ENCODE measurements around the gene ABHD17A.

ABHD17A gene

DNA sequence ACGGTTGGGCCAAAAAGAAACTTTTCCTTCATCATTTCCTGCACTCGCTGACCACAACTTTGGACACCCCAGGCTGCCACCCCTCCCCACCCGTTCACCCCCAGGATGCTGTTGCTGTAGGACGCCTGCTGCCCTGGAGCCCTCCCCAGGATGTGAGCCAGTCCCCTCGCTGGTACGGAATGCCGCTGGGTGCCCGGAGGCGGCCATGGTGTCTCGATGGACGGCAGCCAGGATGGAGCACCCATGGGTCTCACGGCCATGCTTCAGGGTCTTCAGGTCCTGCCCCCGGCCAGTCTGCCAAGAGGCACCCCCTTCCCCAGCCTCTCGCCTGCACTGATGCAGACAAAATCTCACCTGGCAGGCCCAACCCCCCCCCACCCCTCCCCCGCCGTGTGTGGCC is 40.2 kb upstream of the ABHD17A start:
- H3K36me3 ChIP-seq (ENCODE audit: control insufficient read depth in 4 of 4, insufficient read depth in 4 of 4, low read length in 3 of 4): peaks cover 0 to 42% (median 24%) of the 10 kb centered on the region in 4 experiments

DNA sequence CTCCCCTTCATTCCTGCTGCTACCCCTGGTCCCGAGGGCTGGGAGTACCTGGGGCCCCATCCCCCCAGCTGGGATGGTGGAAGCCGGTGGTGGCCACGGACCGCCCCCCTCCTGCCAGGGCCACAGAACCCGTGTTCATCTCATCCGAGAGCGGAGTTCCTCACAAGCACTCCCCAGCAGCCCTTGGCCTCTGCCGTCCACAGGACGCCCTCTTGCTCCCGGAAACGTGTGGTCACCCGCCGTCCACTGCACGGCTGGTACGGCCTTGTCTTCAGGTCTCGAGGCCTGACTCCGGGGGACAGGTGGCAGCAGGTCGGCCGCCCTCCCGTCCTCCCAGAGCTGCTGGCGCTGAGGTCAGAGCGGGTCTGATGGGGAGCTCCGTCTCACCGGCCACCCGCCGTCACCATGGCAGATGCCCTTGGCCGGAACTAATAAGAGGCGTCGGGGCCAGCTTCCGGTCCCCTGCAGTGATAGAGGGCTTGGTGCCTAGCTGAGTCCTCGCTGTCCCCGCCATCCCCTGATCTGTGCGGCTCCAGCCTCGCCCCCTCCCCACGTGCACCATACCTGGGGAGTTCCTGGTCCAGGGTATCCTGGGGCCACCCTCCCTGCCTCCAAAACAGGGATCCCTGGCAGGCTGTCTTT is 39.1 kb upstream of the ABHD17A start:
- H3K9me3 ChIP-seq (ENCODE audit: control extremely low read depth in 1 of 5, control insufficient read depth in 4 of 5, insufficient read depth in 2 of 5, low read depth in 1 of 5, low read length in 4 of 5): no peaks in the 10 kb centered on the region
- no peaks in the 10 kb centered on the region for H3K27me3 ChIP-seq (replicated peaks in 2 of 5; ENCODE audit: control insufficient read depth in 4 of 5, insufficient read depth in 5 of 5, low read length in 4 of 5)
- ChIA-PET CTCF (interaction anchor here (1.0 to 1.3 kb wide), 5 partner anchors 21 to 156 kb away, joined by 3 to 4 read pairs (median 3); no protein-coding TSS in a partner anchor), POLR2A (no interaction called here)
- H3K4me1 ChIP-seq (ENCODE audit: control extremely low read depth in 1 of 4, control insufficient read depth in 4 of 4, insufficient read depth in 4 of 4, low read length in 3 of 4): peaks cover 0 to 5% (median 4%) of the 10 kb centered on the region in 4 experiments
- peaks cover 0 to 50% (median 28%) of the 10 kb centered on the region in 4 experiments for H3K36me3 ChIP-seq (ENCODE audit: control insufficient read depth in 4 of 4, insufficient read depth in 4 of 4, low read length in 3 of 4)
- DNase-seq: no peak
- no peak overlapping the region for H3K27ac ChIP-seq (ENCODE audit: insufficient read depth in 1 of 2, low read depth in 1 of 2, low read length in 2 of 2, poor library complexity in 1 of 2, severe bottlenecking in 2 of 2)
- 97% methylated on average over 31 of the region's 35 CpGs for WGBS (ENCODE audit: insufficient coverage)
- H3K4me3 ChIP-seq (ENCODE audit: control insufficient read depth in 1 of 7, extremely low read depth in 1 of 7, insufficient read depth in 4 of 7, low read depth in 2 of 7, low read length in 6 of 7): no peak overlapping the region

More for the DNA sequence above, 40.2 kb upstream of the ABHD17A start:
- CTCF ChIA-PET: no interaction called here
- DNase-seq: no peak
- peaks cover 0 to 13% (median 11%) of the 10 kb centered on the region in 4 experiments for H3K4me1 ChIP-seq (ENCODE audit: control extremely low read depth in 1 of 4, control insufficient read depth in 4 of 4, insufficient read depth in 4 of 4, low read length in 3 of 4)
- POLR2A ChIA-PET: no interaction called here
- H3K9me3 ChIP-seq (ENCODE audit: control extremely low read depth in 1 of 5, control insufficient read depth in 4 of 5, insufficient read depth in 2 of 5, low read depth in 1 of 5, low read length in 4 of 5): no peaks in the 10 kb centered on the region
- H3K4me3 ChIP-seq (ENCODE audit: control insufficient read depth in 1 of 7, extremely low read depth in 1 of 7, insufficient read depth in 4 of 7, low read depth in 2 of 7, low read length in 6 of 7): no peak overlapping the region
- no peak overlapping the region for H3K27ac ChIP-seq (ENCODE audit: insufficient read depth in 1 of 2, low read depth in 1 of 2, low read length in 2 of 2, poor library complexity in 1 of 2, severe bottlenecking in 2 of 2)
- H3K27me3 ChIP-seq (replicated peaks in 2 of 5; ENCODE audit: control insufficient read depth in 4 of 5, insufficient read depth in 5 of 5, low read length in 4 of 5): no peaks in the 10 kb centered on the region
- 90% methylated on average over 11 of the region's 16 CpGs for WGBS (ENCODE audit: insufficient coverage)

DNA sequence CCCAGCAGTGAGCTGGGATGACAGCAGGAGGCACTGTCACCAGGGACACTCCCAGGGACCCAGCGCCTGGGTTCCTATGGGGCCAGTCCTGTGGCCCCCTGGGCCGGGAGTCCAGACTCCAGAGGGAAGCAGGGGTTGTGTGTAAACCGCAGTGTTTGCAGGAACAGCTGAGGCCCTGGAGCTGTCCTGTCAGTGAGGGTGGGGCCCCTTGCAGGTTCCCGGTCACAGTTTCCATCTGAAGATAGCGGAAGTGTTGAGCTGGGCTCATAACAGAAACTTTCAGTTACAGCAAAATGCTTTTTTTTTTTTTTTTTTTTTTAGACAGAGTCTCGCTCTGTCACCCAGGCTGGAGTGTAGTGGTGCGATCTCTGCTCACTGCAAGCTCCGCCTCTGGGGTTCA is 38.0 kb upstream of the ABHD17A start:
- 83% methylated on average over 3 of the region's 8 CpGs for WGBS (ENCODE audit: insufficient coverage)
- Histone ChIP-seq H3K4me1 (ENCODE audit: control extremely low read depth in 1 of 4, control insufficient read depth in 4 of 4, insufficient read depth in 4 of 4, low read length in 3 of 4) (no peaks in the 10 kb centered on the region), H3K9me3 (ENCODE audit: control extremely low read depth in 1 of 5, control insufficient read depth in 4 of 5, insufficient read depth in 2 of 5, low read depth in 1 of 5, low read length in 4 of 5) (no peaks in the 10 kb centered on the region), H3K36me3 (ENCODE audit: control insufficient read depth in 4 of 4, insufficient read depth in 4 of 4, low read length in 3 of 4) (peaks cover 0 to 58% (median 34%) of the 10 kb centered on the region in 4 experiments), H3K4me3 (ENCODE audit: control insufficient read depth in 1 of 7, extremely low read depth in 1 of 7, insufficient read depth in 4 of 7, low read depth in 2 of 7, low read length in 6 of 7) (no peak overlapping the region), H3K27me3 (replicated peaks in 2 of 5; ENCODE audit: control insufficient read depth in 4 of 5, insufficient read depth in 5 of 5, low read length in 4 of 5) (no peaks in the 10 kb centered on the region), H3K27ac (ENCODE audit: insufficient read depth in 1 of 2, low read depth in 1 of 2, low read length in 2 of 2, poor library complexity in 1 of 2, severe bottlenecking in 2 of 2) (no peak overlapping the region)
- POLR2A ChIA-PET: no interaction called here
- no peak for DNase-seq
- CTCF ChIA-PET: interaction anchor here (1.0 to 1.3 kb wide), 5 partner anchors 22 to 130 kb away, joined by 3 to 4 read pairs (median 3); no protein-coding TSS in a partner anchor

DNA sequence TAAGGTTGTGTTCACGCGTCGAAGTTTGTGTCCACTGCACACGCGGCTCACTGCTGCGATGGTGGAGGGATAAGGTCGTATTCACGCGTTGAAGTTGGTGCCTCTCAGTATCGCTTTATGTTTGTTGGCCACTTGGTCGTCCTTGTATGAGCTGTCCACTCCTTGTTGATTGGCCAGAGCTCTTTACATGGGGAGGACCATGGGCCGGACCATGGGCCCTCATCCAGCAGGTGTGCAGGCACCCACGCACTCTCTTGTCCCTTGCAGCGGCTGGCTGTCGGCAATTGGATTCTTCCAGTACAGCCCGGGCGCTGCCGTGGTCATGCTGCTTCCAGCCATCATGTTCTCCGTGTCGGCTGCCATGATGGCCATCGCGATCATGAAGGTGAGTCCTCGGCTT is 37.5 kb upstream of the ABHD17A start:
- H3K36me3 ChIP-seq (ENCODE audit: control insufficient read depth in 4 of 4, insufficient read depth in 4 of 4, low read length in 3 of 4): peaks cover 0 to 63% (median 36%) of the 10 kb centered on the region in 4 experiments
- 94% methylated on average over 23 of the region's 23 CpGs for WGBS (ENCODE audit: insufficient coverage)
- H3K27me3 ChIP-seq (replicated peaks in 2 of 5; ENCODE audit: control insufficient read depth in 4 of 5, insufficient read depth in 5 of 5, low read length in 4 of 5): no peaks in the 10 kb centered on the region
- POLR2A ChIA-PET: no interaction called here
- no peak for DNase-seq
- no peaks in the 10 kb centered on the region for H3K9me3 ChIP-seq (ENCODE audit: control extremely low read depth in 1 of 5, control insufficient read depth in 4 of 5, insufficient read depth in 2 of 5, low read depth in 1 of 5, low read length in 4 of 5)
- H3K4me1 ChIP-seq (ENCODE audit: control extremely low read depth in 1 of 4, control insufficient read depth in 4 of 4, insufficient read depth in 4 of 4, low read length in 3 of 4): no peaks in the 10 kb centered on the region
- no peak overlapping the region for H3K4me3 ChIP-seq (ENCODE audit: control insufficient read depth in 1 of 7, extremely low read depth in 1 of 7, insufficient read depth in 4 of 7, low read depth in 2 of 7, low read length in 6 of 7)
- H3K27ac ChIP-seq (ENCODE audit: insufficient read depth in 1 of 2, low read depth in 1 of 2, low read length in 2 of 2, poor library complexity in 1 of 2, severe bottlenecking in 2 of 2): no peak overlapping the region
- CTCF ChIA-PET: interaction anchor here (1.1 kb wide), 1 partner anchor 25 kb away, joined by 3 read pairs; no protein-coding TSS in a partner anchor

DNA sequence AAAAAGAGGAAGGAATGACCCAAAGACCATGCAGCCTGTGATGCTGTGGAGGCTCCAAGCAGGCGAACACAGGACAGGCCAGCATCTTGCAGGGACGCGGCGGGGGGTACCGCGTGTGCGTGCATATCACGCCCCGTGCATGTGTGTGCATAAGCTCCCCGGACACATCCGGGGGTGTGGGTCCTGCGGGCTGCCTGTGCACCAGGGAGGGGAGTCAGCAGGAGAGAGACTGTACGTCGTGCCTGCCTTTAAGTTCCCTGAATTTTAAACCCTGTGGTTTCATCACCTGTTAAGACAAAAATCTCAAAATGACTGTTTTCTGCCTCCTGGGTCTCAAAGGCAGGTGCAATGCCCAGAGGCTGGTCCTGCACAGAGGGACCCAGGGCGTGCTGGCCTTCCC is 36.5 kb upstream of the ABHD17A start:
- peaks cover 0 to 67% (median 38%) of the 10 kb centered on the region in 4 experiments for H3K36me3 ChIP-seq (ENCODE audit: control insufficient read depth in 4 of 4, insufficient read depth in 4 of 4, low read length in 3 of 4)

DNA sequence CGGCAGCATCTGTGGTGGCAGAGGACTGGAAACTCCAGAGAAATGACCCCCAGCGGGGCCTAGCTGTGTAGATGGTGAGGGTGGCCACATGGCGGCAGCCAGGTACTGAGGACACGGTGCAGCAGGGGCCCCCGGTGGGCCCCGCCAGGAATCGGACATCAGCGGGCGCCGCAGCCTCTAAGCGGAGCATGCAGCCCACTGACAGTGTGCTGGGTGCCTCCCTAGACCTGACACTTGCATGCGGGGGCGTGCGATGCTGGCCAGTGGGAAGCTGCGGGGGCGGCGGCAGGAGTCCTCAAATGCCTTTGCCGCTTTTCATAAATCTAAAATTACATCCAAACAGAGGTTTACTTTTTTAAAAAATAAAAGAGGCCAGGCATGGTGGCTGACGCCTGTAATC is 36.0 kb upstream of the ABHD17A start:
- POLR2A ChIA-PET: no interaction called here
- Histone ChIP-seq H3K36me3 (ENCODE audit: control insufficient read depth in 4 of 4, insufficient read depth in 4 of 4, low read length in 3 of 4) (peaks cover 0 to 72% (median 38%) of the 10 kb centered on the region in 4 experiments), H3K27ac (ENCODE audit: insufficient read depth in 1 of 2, low read depth in 1 of 2, low read length in 2 of 2, poor library complexity in 1 of 2, severe bottlenecking in 2 of 2) (no peak overlapping the region)

More for the DNA sequence above, 36.5 kb upstream of the ABHD17A start:
- H3K4me3 ChIP-seq (ENCODE audit: control insufficient read depth in 1 of 7, extremely low read depth in 1 of 7, insufficient read depth in 4 of 7, low read depth in 2 of 7, low read length in 6 of 7): no peak overlapping the region
- H3K27ac ChIP-seq (ENCODE audit: insufficient read depth in 1 of 2, low read depth in 1 of 2, low read length in 2 of 2, poor library complexity in 1 of 2, severe bottlenecking in 2 of 2): no peak overlapping the region
- CTCF ChIA-PET: interaction anchor here (0.6 kb wide), 1 partner anchor 15 kb away, joined by 4 read pairs; no protein-coding TSS in a partner anchor
- H3K9me3 ChIP-seq (ENCODE audit: control extremely low read depth in 1 of 5, control insufficient read depth in 4 of 5, insufficient read depth in 2 of 5, low read depth in 1 of 5, low read length in 4 of 5): no peaks in the 10 kb centered on the region
- POLR2A ChIA-PET: no interaction called here
- peaks cover 0 to 6% (median 3%) of the 10 kb centered on the region in 4 experiments for H3K4me1 ChIP-seq (ENCODE audit: control extremely low read depth in 1 of 4, control insufficient read depth in 4 of 4, insufficient read depth in 4 of 4, low read length in 3 of 4)
- WGBS (ENCODE audit: insufficient coverage): 97% methylated on average over 15 of the region's 15 CpGs
- no peak for DNase-seq
- no peaks in the 10 kb centered on the region for H3K27me3 ChIP-seq (replicated peaks in 2 of 5; ENCODE audit: control insufficient read depth in 4 of 5, insufficient read depth in 5 of 5, low read length in 4 of 5)

DNA sequence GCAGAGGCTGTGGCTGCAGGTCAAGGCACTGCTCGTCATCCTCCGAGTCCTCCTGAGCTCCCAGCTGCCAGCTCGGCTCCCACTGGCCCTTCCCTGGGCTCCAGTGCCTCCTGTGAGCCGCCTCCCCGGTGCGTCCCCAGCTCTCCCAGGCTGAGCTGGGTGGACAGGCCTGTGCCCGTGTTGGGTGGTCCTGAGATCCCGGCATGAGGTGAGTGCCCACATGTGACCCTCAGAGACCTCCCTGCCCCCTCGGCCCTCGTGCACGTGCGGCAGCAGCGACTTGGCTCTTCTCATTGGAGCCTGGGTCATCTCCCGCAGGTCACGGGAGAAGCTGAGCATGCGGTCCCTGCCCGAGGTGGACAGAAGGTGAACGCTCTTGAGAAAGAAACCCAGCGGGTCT is 35.3 kb upstream of the ABHD17A start:
- POLR2A ChIA-PET: no interaction called here
- WGBS (ENCODE audit: insufficient coverage): 98% methylated on average over 19 of the region's 19 CpGs
- peaks cover 0 to 11% (median 7%) of the 10 kb centered on the region in 4 experiments for H3K4me1 ChIP-seq (ENCODE audit: control extremely low read depth in 1 of 4, control insufficient read depth in 4 of 4, insufficient read depth in 4 of 4, low read length in 3 of 4)
- H3K36me3 ChIP-seq (ENCODE audit: control insufficient read depth in 4 of 4, insufficient read depth in 4 of 4, low read length in 3 of 4): peaks cover 0 to 73% (median 37%) of the 10 kb centered on the region in 4 experiments
- H3K27me3 ChIP-seq (replicated peaks in 2 of 5; ENCODE audit: control insufficient read depth in 4 of 5, insufficient read depth in 5 of 5, low read length in 4 of 5): no peaks in the 10 kb centered on the region
- CTCF ChIA-PET: interaction anchor here (0.6 to 2.7 kb wide), 6 partner anchors 9 to 44 kb away, joined by 3 to 16 read pairs (median 4); no protein-coding TSS in a partner anchor
- no peak overlapping the region for H3K27ac ChIP-seq (ENCODE audit: insufficient read depth in 1 of 2, low read depth in 1 of 2, low read length in 2 of 2, poor library complexity in 1 of 2, severe bottlenecking in 2 of 2)
- no peak overlapping the region for H3K4me3 ChIP-seq (ENCODE audit: control insufficient read depth in 1 of 7, extremely low read depth in 1 of 7, insufficient read depth in 4 of 7, low read depth in 2 of 7, low read length in 6 of 7)
- H3K9me3 ChIP-seq (ENCODE audit: control extremely low read depth in 1 of 5, control insufficient read depth in 4 of 5, insufficient read depth in 2 of 5, low read depth in 1 of 5, low read length in 4 of 5): no peaks in the 10 kb centered on the region
- DNase-seq: no peak

More for the DNA sequence above, 36.0 kb upstream of the ABHD17A start:
- Histone ChIP-seq H3K9me3 (ENCODE audit: control extremely low read depth in 1 of 5, control insufficient read depth in 4 of 5, insufficient read depth in 2 of 5, low read depth in 1 of 5, low read length in 4 of 5) (no peaks in the 10 kb centered on the region), H3K4me3 (ENCODE audit: control insufficient read depth in 1 of 7, extremely low read depth in 1 of 7, insufficient read depth in 4 of 7, low read depth in 2 of 7, low read length in 6 of 7) (no peak overlapping the region), H3K4me1 (ENCODE audit: control extremely low read depth in 1 of 4, control insufficient read depth in 4 of 4, insufficient read depth in 4 of 4, low read length in 3 of 4) (peaks cover 0 to 11% (median 7%) of the 10 kb centered on the region in 4 experiments), H3K27me3 (replicated peaks in 2 of 5; ENCODE audit: control insufficient read depth in 4 of 5, insufficient read depth in 5 of 5, low read length in 4 of 5) (no peaks in the 10 kb centered on the region)
- no peak for DNase-seq
- CTCF ChIA-PET: interaction anchor here (0.6 to 2.2 kb wide), 3 partner anchors 12 to 19 kb away, joined by 3 to 6 read pairs (median 4); no protein-coding TSS in a partner anchor
- 100% methylated on average over 17 of the region's 19 CpGs for WGBS (ENCODE audit: insufficient coverage)
